ENCODE measurements around the gene ARHGAP26. TPM values are rescaled to one million over a fixed set of nuclear protein-coding genes. Genes with fewer than 3 reads are reported as not detected.
A peak's percentile ranks its signal among the peaks of the same experiment; 100 is the strongest.

Gene ARHGAP26
- total and polyA plus RNA-seq, 2 of the 4 experiments (the other 2 are of a cell fraction), result 0.54 to 0.56 TPM

DNA sequence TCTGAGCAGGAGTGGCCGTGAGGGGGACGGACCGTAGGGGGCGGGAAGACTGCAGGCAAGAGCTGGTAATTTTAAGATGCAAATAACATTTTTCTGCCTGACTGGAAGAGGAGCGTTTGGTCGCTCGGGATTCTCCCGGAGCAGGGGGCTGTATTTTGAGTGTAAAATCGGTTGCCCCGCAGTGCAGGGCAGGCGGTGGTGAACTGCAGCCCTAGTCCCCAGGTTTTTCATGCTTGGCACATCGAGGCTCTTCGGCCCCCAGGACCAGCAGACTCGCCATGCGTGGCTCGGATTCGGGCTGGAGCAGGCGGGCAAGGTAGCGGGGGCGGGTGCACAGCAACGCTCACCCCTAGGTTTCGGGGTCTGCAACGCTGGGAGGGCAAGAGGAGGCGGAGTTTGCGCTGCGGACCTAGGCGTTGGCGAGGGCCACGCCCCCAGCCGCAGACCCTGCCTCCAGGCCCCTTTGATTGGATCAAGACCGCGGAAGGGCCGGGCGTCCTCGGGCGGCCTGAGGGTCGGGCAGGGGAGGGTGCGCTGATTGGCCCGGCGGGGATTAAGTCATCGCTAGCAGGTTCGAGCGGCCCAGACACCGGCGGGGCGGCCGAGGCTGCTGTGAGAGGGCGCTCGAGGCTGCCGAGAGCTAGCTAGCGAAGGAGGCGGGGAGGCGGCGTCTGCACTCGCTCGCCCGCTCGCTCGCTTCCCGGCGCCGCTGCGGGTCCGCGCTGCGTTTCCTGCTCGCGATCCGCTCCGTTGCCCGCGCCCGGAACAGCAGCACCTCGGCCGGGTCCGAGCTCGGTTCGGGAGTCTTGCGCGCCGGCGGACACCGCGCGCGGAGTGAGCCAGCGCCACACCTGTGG is at the start of gene ARHGAP26 (continued):
- no peak for TF ChIP-seq CHD1 (IDR thresholded peaks at IDR 0.05; ENCODE audit: low read depth, low read length)
- peak; percentile 39; the same call in 1 of the 2 replicates for TF ChIP-seq SMC3 (IDR thresholded peaks at IDR 0.05; ENCODE audit: low read depth, low read length)
- no peak for TF ChIP-seq FOS (IDR thresholded peaks at IDR 0.05; ENCODE audit: low read depth, low read length)
- TF ChIP-seq CEBPB (IDR thresholded peaks at IDR 0.05; ENCODE audit: low read depth, low read length), result peak; percentile 23; the same call in 1 of the 2 replicates
- TF ChIP-seq MAFK (IDR thresholded peaks at IDR 0.05; ENCODE audit: low read depth, low read length), result no peak
